Peyer's patch (tissue), 4 donors: Measurements from ENCODE around the gene DBNL. TPM values are rescaled to one million over a fixed set of nuclear protein-coding genes. Genes with fewer than 3 reads are reported as not detected.

Experiments used
- DNase-seq, 3 donors: peaks; one replicate each; pipeline ENCODE4 v3.0.0-alpha.2; 2017 to 2019
- H3K27ac ChIP-seq, 4 donors: fragments of 200-600 bp; sonication (generic); one replicate each; pipeline ENCODE4 v1.5.1; 2016 to 2019
- H3K27me3 ChIP-seq, 2 donors: fragments of 200-600 bp; sonication (generic); one replicate each; pipeline ENCODE4 v1.5.1; 2019
- H3K36me3 ChIP-seq, 3 donors: fragments of 200-600 bp; sonication (generic); one replicate each; pipeline ENCODE4 v1.5.1; 2016 to 2019
- H3K4me1 ChIP-seq, 4 donors: fragments of 200-600 bp; sonication (generic); one replicate each; pipeline ENCODE4 v1.5.1; 2016 to 2019
- H3K4me3 ChIP-seq, 4 donors: fragments of 200-600 bp; sonication (generic); 1 replicate in 3 of 4; 2 replicates in 1 of 4; pipeline ENCODE4 v1.5.1; 2016 to 2019; ENCODE audit warnings: mild to moderate bottlenecking in 1 of 4
- H3K9me3 ChIP-seq, 4 donors: fragments of 200-600 bp; sonication (generic); one replicate each; pipeline ENCODE4 v1.5.1; 2016 to 2019; ENCODE audit warnings: mild to moderate bottlenecking in 1 of 4
- POLR2A ChIP-seq, 2 donors: fragments of 450-650 bp; IDR thresholded peaks; one replicate each; pipeline ENCODE4 v1.5.1; 2017; ENCODE audit warnings: antibody characterized with exemption in 2 of 2, mild to moderate bottlenecking in 2 of 2, moderate library complexity in 2 of 2
- total RNA-seq, 4 donors: library from RNA; depleted of rRNA; stranded (reverse); fragments of >200 nt; gene quantifications; one replicate each; pipeline ENCODE4 v1.1.0, GENCODE V29; 2016
- TF ChIP-seq, protein P1 (sequence below), 6 experiments: fragments of 450-650 bp in 4 of 6; fragments of 200-600 bp in 2 of 6; sonication (generic) in 1 of 6; IDR thresholded peaks; one replicate each; pipeline ENCODE4 v1.5.1; 2017 to 2019; ENCODE audit warnings: antibody characterized with exemption in 6 of 6, mild to moderate bottlenecking in 3 of 6, moderate library complexity in 1 of 6

The DBNL gene
- total RNA-seq, 4 donors from 2014 or later: 100 to 303 (median 111) TPM

DNA sequence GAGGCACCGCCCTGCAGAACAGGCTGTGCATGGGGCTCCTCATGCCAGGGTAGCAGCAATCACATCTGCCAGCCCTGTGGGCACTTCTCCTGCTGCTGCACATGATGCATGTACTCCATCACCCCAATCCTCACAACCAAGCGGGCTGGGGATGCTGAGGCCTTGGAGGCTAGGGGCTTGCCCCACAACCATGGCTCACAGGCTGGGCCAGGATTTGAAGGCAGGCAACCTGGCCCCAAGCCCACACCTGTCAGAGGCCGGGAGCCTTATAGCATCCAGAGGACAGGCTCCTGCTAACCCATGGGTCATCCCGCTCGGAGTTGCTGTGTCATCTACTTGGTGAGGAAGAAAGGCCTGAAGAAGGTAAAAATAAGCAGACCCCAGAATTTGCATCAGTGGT is 35.6 kb downstream of the DBNL start:
- H3K4me1 ChIP-seq: peaks cover 0 to 20% (median 11%) of the 10 kb centered on the region in 4 donors
- TF ChIP-seq, protein P1, sequence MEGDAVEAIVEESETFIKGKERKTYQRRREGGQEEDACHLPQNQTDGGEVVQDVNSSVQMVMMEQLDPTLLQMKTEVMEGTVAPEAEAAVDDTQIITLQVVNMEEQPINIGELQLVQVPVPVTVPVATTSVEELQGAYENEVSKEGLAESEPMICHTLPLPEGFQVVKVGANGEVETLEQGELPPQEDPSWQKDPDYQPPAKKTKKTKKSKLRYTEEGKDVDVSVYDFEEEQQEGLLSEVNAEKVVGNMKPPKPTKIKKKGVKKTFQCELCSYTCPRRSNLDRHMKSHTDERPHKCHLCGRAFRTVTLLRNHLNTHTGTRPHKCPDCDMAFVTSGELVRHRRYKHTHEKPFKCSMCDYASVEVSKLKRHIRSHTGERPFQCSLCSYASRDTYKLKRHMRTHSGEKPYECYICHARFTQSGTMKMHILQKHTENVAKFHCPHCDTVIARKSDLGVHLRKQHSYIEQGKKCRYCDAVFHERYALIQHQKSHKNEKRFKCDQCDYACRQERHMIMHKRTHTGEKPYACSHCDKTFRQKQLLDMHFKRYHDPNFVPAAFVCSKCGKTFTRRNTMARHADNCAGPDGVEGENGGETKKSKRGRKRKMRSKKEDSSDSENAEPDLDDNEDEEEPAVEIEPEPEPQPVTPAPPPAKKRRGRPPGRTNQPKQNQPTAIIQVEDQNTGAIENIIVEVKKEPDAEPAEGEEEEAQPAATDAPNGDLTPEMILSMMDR (IDR thresholded peaks at IDR 0.05): no peak
- TF ChIP-seq POLR2A (IDR thresholded peaks at IDR 0.05): no peak
- no peak overlapping the region for H3K4me3 ChIP-seq
- peaks cover 0 to 56% (median 0%) of the 10 kb centered on the region in 3 donors for H3K36me3 ChIP-seq
- H3K9me3 ChIP-seq: no peaks in the 10 kb centered on the region
- H3K27me3 ChIP-seq: no peaks in the 10 kb centered on the region
- peak in 1 of 3 donors; percentile 45 for DNase-seq
- H3K27ac ChIP-seq: peak overlapping the region in 1 of 4 donors; percentile 92

DNA sequence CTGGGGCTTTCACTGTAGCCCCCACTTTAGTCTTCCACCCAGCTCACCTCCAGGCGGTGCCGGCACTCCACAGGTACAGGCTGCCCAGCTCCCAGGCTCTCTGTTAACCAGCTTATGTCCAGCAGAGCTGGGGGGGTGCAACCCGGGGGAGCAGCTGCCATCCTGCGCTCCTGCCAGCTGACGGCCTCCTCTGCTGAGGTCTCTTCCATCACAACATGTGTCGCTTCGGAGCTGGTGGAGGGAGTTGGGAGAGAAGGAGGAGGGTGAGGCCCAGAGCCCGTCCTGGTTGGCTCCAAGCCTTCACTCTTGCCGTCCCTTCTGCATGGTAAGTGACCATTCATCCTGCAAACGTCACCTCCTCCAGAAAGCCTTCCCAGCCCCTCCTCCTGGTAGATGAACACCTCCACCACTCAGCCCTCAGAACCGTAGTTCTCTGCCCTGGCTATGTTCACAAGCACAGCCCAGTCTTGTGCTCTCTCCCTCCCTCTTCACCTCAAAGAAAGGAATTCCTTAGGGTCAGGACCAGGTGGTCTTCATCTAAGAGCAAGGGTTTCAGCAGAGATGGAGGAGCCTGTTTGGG is 36.3 kb downstream of the DBNL start:
- peaks cover 0 to 20% (median 11%) of the 10 kb centered on the region in 4 donors for H3K4me1 ChIP-seq
- H3K27me3 ChIP-seq: no peaks in the 10 kb centered on the region
- no peak for DNase-seq
- H3K4me3 ChIP-seq: peak overlapping the region in 3 of 4 donors; percentile 61 to 99 (median 71)
- H3K27ac ChIP-seq: peak overlapping the region in 3 of 4 donors; percentile 92 to 98 (median 95)
- no peaks in the 10 kb centered on the region for H3K9me3 ChIP-seq
- peaks cover 0 to 50% (median 0%) of the 10 kb centered on the region in 3 donors for H3K36me3 ChIP-seq
- TF ChIP-seq, protein P1 (IDR thresholded peaks at IDR 0.05): no peak
- no peak for TF ChIP-seq POLR2A (IDR thresholded peaks at IDR 0.05)

DNA sequence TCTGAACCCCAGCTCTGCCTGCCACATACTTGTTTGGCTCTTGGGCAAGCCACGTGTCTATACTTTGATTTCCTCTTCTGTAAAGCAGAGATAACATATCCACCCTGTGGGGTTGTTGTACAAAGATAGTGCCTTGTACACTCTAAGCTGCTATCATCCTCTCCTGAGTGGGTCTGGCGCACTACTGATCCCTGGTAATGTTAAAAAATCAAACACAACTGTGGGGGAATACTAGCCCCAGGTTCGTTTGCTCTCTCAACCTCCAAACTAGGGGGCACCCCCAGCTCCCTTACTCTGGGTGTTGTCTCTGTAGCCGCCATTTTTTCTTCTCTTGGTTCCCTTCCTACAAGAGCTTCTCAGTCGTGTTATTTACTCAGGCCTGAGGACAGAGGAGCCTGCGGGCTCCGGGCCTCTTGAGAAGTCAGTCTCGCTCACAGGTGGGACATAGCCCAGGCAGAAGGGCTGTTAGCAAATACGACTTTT is 36.8 kb downstream of the DBNL start:
- H3K4me1 ChIP-seq: peaks cover 0 to 20% (median 11%) of the 10 kb centered on the region in 4 donors
- no peak for TF ChIP-seq POLR2A (IDR thresholded peaks at IDR 0.05)
- peak overlapping the region; percentile 61 to 99 (median 83) for H3K4me3 ChIP-seq

DNA sequence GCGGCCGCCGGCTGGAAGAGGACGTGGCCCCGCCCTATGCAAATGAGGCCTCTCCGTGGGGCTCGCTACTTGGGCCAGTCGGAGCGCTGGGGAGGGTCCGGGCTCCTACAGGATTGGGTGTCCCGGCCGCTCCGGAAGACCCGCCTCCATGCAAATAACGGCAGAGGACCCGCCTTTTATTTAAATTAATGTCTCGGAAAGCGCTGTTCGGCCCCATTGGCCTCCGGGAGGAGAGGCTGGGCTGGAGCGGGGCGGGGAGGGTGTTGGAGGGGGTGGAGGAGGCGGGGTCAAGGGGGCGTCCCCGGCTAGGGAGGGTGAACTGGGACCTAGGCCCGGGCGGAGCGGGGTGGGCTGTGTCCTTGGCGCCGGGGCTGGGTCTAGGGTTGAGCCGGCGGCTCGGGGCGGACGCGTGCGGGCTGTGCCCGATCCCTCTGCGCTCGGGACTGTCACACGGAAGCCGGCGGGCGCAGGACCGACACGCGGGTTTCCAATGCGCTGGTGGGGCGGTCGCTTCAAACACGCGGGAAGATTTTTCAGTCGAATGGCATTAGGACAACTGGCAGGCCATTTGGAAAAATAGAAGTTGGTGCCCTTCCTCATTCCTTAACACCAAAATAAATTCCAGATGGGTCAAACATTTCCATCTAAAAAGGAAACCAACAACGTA is 38.2 kb downstream of the DBNL start:
- TF ChIP-seq, protein P1 (IDR thresholded peaks at IDR 0.05): no peak
- TF ChIP-seq POLR2A (IDR thresholded peaks at IDR 0.05): peak; percentile 24 to 41
- H3K4me1 ChIP-seq: peaks cover 0 to 22% (median 11%) of the 10 kb centered on the region in 4 donors
- H3K9me3 ChIP-seq: no peaks in the 10 kb centered on the region
- H3K4me3 ChIP-seq: peak overlapping the region; percentile 61 to 99 (median 83)
- H3K27me3 ChIP-seq: no peaks in the 10 kb centered on the region
- DNase-seq: peak; percentile 98 to 100 (median 98)
- peak overlapping the region; percentile 87 to 98 (median 94) for H3K27ac ChIP-seq
- H3K36me3 ChIP-seq: peaks cover 0 to 31% (median 0%) of the 10 kb centered on the region in 3 donors

More for the DNA sequence above, 36.8 kb downstream of the DBNL start:
- DNase-seq: no peak
- Histone ChIP-seq H3K27ac (peak overlapping the region; percentile 86 to 98 (median 94)), H3K27me3 (no peaks in the 10 kb centered on the region), H3K9me3 (no peaks in the 10 kb centered on the region), H3K36me3 (peaks cover 0 to 44% (median 0%) of the 10 kb centered on the region in 3 donors)

DNA sequence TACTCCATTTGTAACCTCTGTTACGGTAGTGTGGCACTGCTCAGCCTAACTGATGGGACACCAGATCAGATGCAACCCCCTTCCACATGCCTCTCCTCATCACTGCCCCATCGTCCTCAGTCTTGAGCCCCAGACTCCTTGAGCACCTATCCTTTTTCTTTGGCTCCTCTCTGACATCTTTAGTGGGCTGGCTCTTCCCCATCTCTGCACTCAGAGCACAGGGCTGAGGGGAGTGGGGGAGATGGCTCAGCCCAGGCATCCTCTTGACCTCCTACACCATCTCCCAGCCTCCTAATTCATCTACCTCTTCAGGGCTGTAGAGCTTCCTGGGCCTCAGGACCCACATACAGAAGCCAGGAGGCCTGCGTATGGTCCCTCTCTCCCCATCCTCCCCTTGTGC is 39.3 kb downstream of the DBNL start:
- Histone ChIP-seq H3K4me1 (peaks cover 0 to 33% (median 11%) of the 10 kb centered on the region in 4 donors), H3K9me3 (no peaks in the 10 kb centered on the region), H3K4me3 (no peak overlapping the region), H3K27me3 (no peaks in the 10 kb centered on the region), H3K27ac (no peak overlapping the region), H3K36me3 (peaks cover 0 to 19% (median 0%) of the 10 kb centered on the region in 3 donors)
- DNase-seq: no peak
- TF ChIP-seq, protein P1 (IDR thresholded peaks at IDR 0.05): no peak
- TF ChIP-seq POLR2A (IDR thresholded peaks at IDR 0.05): no peak

DNA sequence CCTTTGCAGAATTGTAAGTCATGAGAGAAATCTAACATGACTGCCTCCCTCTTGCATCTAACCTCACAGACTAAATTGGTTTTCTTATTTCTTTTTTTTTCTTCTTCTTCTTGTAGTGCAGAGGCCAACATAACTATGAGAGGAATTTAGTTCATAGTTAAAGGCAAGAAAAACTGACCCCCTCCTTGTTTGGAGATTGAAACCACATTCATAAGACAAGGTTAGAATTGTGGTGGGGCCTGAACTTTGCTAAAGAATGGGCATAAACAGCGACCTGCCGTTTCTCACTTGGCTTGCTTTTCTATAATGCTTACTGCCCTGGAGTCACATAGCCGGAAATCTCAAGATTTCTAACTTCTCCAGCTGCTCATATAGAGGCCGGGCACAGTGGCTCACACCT is 40.2 kb downstream of the DBNL start:
- peaks cover 0 to 10% (median 0%) of the 10 kb centered on the region in 3 donors for H3K36me3 ChIP-seq
- peaks cover 0 to 31% (median 11%) of the 10 kb centered on the region in 4 donors for H3K4me1 ChIP-seq
- no peak overlapping the region for H3K4me3 ChIP-seq
- TF ChIP-seq, protein P1 (IDR thresholded peaks at IDR 0.05): no peak
- no peak for TF ChIP-seq POLR2A (IDR thresholded peaks at IDR 0.05)
- no peak for DNase-seq
- no peaks in the 10 kb centered on the region for H3K9me3 ChIP-seq
- no peaks in the 10 kb centered on the region for H3K27me3 ChIP-seq
- H3K27ac ChIP-seq: no peak overlapping the region
